Retinal pigment epithelial cell (primary cell): ENCODE data around the gene EBF3.

Source experiments
- DNase-seq: peaks from one replicate; pipeline ENCODE4 v3.0.0-alpha.2; 2010; ENCODE audit warnings: low read depth
- H3K4me3 ChIP-seq: 2 replicates; pipeline ENCODE4 v1.5.1; 2011; ENCODE audit warnings: mild to moderate bottlenecking, low read length, control low read depth, moderate library complexity
- CTCF ChIP-seq: conservative IDR thresholded peaks from 2 replicates; pipeline ENCODE4 v1.5.1; 2011; ENCODE audit warnings: low read depth, low read length, control low read depth, inconsistent platforms

The EBF3 gene

GRCh38 chr10:129857242-129857960 lies 106.7 kb downstream of the EBF3 start:
- TF ChIP-seq CTCF, result no peak
- DNase-seq, result no peak

GRCh38 chr10:129855836-129856563 lies 108.1 kb downstream of the EBF3 start:
- TF ChIP-seq CTCF, result no peak
- H3K4me3 ChIP-seq, result no peak overlapping the region

More at GRCh38 chr10:129857242-129857960, 106.7 kb downstream of the EBF3 start:
- H3K4me3 ChIP-seq, result no peak overlapping the region

GRCh38 chr10:129854796-129855705 lies 109.0 kb downstream of the EBF3 start:
- TF ChIP-seq CTCF, result no peak
- no peak overlapping the region for H3K4me3 ChIP-seq
- DNase-seq, result no peak

More at GRCh38 chr10:129855836-129856563, 108.1 kb downstream of the EBF3 start:
- no peak for DNase-seq

- H3K4me3 ChIP-seq, result no peak overlapping the region
- no peak for TF ChIP-seq CTCF
- DNase-seq, result no peak
Observed at GRCh38 chr10:129854158-129854557, 109.9 kb downstream of the EBF3 start.

- TF ChIP-seq CTCF, result peak; percentile 11
- no peak overlapping the region for H3K4me3 ChIP-seq
- DNase-seq, result peak; percentile 0
Observed at GRCh38 chr10:129853562-129853903, 110.5 kb downstream of the EBF3 start.

GRCh38 chr10:129852829-129853561 lies 111.1 kb downstream of the EBF3 start:
- DNase-seq, result no peak
- no peak overlapping the region for H3K4me3 ChIP-seq
- TF ChIP-seq CTCF, result no peak
